ENCODE data around the gene CALM1. TPM values are rescaled to one million over a fixed set of nuclear protein-coding genes. Genes with fewer than 3 reads are reported as not detected.

CALM1 gene
- total and polyA plus RNA-seq, 10 of the 15 experiments (the other 5 are each of a cell fraction or from before 2014, with no cell fraction given) = 110 to 729 (median 261) TPM

DNA sequence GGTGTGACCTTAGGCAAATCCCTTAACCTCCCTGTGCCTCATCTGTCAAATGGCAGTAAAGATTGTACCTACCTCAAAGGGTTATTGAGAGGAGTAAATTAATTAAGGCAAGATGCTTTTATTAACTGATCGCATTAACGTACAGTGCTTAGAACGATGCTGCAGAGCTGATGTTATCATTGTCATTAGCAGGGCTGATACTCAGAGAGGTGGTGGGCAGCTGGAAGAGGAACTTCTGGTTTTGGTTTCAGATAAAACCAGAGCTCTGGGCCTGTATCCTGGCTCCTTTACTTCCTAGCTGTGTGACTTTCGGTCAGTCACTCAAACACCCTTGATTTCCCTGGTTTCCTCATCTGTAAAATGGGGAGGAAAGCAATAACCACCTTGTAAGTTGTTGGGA is 55.1 kb downstream of the CALM1 start (continued):
- no peak for TF ChIP-seq E2F8 (IDR thresholded peaks at IDR 0.05; ENCODE audit: low read depth, partially characterized antibody)
- TF ChIP-seq PAX8 (IDR thresholded peaks at IDR 0.05) = no peak

DNA sequence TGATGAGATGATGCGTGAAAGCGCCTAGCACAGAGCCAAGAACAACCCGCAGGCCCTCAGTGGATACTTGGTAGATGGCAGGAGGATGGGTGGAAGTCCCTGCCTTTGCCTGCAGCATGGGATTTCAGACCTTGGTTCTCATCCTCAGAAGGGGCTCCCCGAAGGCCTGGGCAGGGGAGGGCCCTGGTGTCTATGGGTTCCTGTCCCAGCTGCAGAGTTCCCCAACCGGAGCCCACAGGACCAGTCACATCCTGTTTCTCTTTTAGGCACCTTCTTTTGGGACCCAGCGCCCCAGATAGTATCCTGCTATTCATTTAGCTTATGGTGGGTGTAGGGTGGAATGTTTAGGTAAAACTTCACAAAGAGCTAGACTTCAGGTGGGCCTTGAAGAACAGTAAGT is 55.5 kb downstream of the CALM1 start:
- WGBS (ENCODE audit: insufficient coverage, insufficient replicate concordance, low lambda C conversion rate, missing lambda C conversion rate) = 36% methylated on average over 6 of the region's 6 CpGs
- Histone ChIP-seq H4K20me1 (ENCODE audit: control insufficient read depth, insufficient read depth) (no peaks in the 10 kb centered on the region), H3K9ac (ENCODE audit: control insufficient read depth, insufficient read depth, low read length) (no peak overlapping the region), H3K4me3 (no peak overlapping the region), H3K4me1 (ENCODE audit: control insufficient read depth, insufficient read depth, low read length) (peaks cover 13% of the 10 kb centered on the region), H3K36me3 (ENCODE audit: control insufficient read depth in 2 of 2, insufficient read depth in 2 of 2, low read length in 1 of 2) (no peaks in the 10 kb centered on the region), H2AFZ (ENCODE audit: control insufficient read depth, low read depth, low read length) (no peak overlapping the region), H3K79me2 (ENCODE audit: control insufficient read depth, insufficient read depth, low read length) (no peaks in the 10 kb centered on the region), H3K4me2 (ENCODE audit: control insufficient read depth, insufficient read depth) (no peak overlapping the region; the same call in none of the 2 replicates), H3K9me3 (replicated peaks; ENCODE audit: control insufficient read depth, insufficient read depth, low read length) (no peaks in the 10 kb centered on the region), H3K27me3 (replicated peaks in 1 of 2; ENCODE audit: control insufficient read depth in 2 of 2, insufficient read depth in 2 of 2, low read length in 1 of 2) (no peaks in the 10 kb centered on the region), H3K27ac (ENCODE audit: control insufficient read depth, insufficient read depth) (no peak overlapping the region)
- intact Hi-C loops (cut with micrococcal nuclease; ENCODE audit: unreplicated experiment) = no loop called here
- RAD21 ChIA-PET (ENCODE audit: unreplicated experiment) = no interaction called here
- TF ChIP-seq SUZ12 (IDR thresholded peaks at IDR 0.05; ENCODE audit: unreplicated experiment) = no peak
- SMC1A ChIA-PET (ENCODE audit: uncharacterized antibody, unreplicated experiment) = no interaction called here
- no peak for FAIRE-seq
- BruUV-seq (replicated peaks) = no TSS peak
- CTCF ChIA-PET = no interaction called here
- ATAC-seq = peak; percentile 27
- in situ Hi-C loops (cut with MboI) = no loop called here
- POLR2A ChIA-PET = no interaction called here
- no peak for DNase-seq (ENCODE audit: low read depth, low spot score)

All from GM12878 (cell line).